Activated CD8-positive, alpha-beta memory T cell treated with anti-CD3 and anti-CD28 coated beads, Interleukin-2, amount 50 U/mL, for 48 hours (primary cell): ENCODE measurements around the gene HECW1.

Experiments used
- DNase-seq: peaks from one replicate; pipeline ENCODE4 v3.0.0-alpha.2; 2020

The HECW1 gene

GRCh38 chr7:43513251-43513650, 400.8 kb downstream of the HECW1 start:
- no peak for DNase-seq

DNA sequence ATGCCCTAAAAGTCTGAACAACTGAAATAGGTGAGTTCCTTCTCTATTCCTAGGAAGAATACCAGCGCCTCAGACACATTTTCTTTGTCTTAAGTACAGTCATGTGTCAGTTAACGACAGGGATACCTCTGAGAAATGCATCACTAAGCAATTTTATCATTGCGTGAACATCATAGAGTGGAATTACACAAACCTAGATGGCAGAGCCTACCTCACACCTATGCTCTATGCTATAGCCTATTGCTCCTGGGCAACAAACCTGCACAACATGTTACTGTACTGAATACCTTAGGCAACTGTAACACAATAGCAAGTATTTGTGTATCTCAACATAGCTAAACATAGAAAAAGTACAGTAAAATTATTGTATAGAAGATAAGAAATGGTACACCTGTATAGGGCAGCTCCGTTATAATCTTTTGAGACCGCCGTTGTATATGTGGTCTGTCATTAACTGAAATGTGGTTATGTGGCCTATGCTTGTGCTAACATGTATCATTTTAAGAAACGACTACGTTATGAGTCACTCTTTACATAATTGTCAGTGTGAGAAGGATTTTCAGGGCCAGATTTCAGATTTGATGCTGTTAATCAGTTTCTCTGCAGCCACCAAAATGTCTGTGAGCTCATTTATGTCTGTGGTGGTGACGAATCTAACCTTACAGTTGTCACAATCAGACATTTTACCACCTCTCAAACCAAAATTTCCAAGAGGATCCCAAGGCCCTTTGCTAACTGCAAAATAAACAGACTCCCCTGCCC, 404.3 kb downstream of the HECW1 start:
- no peak for DNase-seq

GRCh38 chr7:43517464-43517863, 405.0 kb downstream of the HECW1 start:
- no peak for DNase-seq

DNA sequence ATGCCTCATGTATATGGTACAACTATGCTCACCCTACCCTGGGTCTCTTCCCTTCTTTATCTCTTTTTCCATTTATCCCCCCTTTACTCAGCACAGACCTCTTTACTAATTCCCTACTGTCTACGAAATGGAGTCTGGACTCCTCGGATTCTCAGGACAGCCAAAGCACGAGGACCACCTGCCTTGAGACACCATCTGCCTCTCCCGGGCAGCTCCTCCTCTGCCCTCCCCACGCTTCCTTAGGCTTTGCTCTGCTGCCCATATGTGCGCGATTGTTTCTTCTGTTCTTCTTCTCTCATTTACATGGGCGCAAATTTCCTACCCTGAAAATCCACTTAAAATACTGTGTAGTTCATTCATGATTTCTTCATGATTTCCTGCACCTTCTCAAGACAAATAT, 407.8 kb downstream of the HECW1 start:
- no peak for DNase-seq

DNA sequence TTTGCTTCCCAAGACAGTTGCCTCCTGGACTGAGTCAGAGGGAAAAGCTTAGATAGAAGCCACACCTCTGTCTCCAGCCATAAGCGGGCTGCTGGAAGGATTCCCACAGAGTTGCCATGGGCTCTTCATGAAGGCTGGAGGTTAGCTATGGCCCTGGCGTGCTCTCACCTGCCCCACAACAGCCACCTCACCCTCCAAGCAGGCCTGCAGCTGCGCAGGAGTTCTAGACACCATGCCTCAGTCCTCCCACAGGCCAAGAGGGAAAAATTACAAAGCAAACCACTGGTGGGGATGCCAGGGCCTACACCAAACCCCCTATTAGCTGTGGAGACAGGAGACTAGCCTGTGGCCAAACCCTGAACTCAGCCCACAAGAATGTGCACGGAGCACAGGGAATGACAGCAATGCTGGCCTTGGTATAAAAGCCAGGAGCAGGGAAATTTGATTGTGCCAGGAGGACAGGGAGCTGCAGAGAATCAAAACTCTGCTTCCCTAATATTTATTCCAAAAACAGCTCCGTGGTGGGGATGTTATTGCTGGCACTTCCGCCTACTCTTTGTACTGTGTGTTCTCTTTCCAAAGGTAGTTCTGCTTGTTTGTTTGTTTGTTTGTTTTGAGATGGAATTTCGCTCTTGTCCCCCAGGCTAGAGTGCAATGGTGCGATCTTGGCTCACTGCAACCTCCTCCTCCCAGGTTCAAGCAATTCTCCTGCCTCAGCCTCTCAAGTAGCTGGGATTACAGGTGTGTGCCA, 410.1 kb downstream of the HECW1 start:
- DNase-seq: no peak

DNA sequence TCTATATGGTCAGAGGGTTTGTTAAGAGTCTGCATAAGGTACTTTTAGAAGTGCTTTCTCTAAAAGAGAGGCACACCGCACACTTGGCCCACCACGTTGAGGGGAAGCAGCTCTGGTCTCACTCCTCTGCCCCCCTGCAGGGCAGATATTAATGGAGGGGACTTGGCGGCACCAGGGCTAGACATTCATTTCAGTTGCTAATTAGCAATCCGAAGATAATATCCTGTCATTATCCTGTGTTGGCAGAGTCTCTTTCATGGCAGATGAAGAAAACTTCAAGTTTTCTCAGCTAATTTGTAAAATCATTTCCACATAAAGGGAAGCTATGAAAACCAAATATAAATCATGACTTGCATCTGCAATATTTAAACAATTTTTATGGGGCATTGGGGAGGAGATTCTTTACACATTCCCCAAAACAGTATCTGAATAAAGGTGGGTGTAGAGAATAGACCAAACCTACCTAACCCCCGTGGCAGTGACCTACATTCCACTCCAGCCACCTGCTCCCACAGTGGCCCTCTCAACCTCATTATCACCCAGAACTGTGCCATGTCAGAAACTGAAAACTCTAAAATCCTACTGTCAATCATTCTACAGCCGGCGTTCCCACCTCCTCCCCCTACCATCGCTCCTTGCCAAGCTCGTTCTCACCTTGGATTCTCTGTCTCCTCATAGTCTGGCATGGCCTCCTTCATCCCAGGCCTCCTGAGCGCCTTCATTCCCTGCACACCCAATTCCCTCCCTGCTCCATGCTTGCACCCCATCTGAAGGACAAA, 416.3 kb downstream of the HECW1 start:
- DNase-seq: no peak

- no peak for DNase-seq
Measured at GRCh38 chr7:43530553-43531410, 418.3 kb downstream of the HECW1 start.

DNA sequence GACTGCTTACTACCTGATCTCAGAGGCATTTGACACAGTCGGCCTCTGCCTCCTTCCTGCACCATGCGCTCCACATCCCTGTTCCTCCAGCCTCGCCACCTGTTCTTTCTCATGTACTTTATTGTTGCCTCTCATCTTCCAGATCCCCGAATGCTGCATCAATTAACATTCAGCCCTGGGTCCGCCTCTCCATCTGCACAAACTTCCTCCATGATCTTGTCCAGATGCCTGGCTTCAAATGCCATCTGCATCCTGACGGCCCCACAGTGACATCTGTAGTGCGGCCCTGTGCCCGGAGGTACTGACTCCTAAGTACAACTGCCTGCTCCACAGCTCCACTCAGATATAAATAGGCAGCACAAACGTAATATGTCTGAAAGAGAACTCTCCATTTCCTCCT, 419.3 kb downstream of the HECW1 start:
- no peak for DNase-seq

- DNase-seq: no peak
Measured at GRCh38 chr7:43533801-43534479, 421.5 kb downstream of the HECW1 start.

DNA sequence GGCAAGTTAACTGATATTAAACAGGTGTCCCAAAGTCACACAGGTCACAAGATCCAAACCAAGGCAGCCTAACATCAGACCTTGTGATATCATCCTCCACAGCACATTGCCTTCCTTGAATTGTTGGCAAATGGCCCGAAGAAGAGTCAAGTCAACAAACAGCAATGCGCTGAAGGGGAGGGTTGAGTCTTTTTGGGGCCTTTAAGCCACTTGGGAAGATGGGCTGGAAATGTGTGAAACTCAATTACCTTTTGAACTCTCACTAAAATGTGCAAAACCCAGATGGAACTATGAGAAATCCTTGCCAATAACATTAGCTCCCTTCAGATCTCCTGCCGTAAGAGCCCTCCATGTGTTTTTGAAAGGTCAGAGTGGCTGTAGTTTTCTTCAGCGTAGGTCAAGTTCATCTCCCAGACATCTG, 422.6 kb downstream of the HECW1 start:
- no peak for DNase-seq

GRCh38 chr7:43535810-43536585, 423.6 kb downstream of the HECW1 start:
- DNase-seq: no peak

DNA sequence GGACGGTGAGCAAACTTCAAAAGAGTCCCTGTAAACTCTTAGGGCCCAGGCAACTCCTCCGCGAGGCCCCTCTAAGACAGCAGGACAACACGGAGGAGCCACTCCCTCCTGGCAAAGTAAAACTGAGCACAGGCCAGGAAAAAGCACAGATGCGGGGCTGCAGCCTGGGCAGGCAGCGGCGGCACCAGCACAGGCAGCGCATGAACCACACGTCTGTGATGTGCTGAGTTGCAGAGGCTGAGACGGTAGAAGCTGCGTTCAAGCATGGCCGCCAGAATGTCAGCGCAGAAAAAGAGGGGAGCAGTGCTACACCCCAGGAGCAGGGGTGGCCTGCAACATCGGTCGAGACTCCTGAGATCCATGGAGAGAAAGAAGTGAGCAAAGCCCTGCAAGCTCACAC, 424.3 kb downstream of the HECW1 start:
- no peak for DNase-seq

- DNase-seq: no peak
Measured at GRCh38 chr7:43537765-43538403, 425.4 kb downstream of the HECW1 start.

GRCh38 chr7:43538404-43538771, 425.9 kb downstream of the HECW1 start:
- no peak for DNase-seq

GRCh38 chr7:43540471-43540870, 428.0 kb downstream of the HECW1 start:
- no peak for DNase-seq

GRCh38 chr7:43542716-43543115, 430.3 kb downstream of the HECW1 start:
- DNase-seq: no peak

DNA sequence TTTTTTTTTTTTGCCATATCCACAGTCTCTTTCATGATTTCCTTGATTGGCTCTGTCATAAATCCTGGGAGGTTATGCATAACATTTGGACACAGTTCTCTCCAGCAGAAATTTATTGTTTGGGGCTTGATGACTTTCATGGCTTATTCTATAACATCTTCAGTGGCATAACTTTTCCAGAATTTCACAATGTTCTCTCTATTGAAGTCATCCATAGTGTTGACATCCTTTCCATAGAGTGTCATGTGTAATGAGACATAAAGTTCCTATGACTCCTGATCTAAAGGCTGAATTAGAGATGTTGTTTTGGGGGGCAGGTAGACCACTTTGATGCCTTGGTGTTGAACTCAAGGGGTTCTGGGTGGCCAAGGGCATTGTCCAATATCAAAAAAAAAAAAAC, 433.8 kb downstream of the HECW1 start:
- no peak for DNase-seq

GRCh38 chr7:43550427-43550826, 438.0 kb downstream of the HECW1 start:
- no peak for DNase-seq

GRCh38 chr7:43552122-43552521, 439.7 kb downstream of the HECW1 start:
- DNase-seq: no peak

GRCh38 chr7:43553999-43554398, 441.6 kb downstream of the HECW1 start:
- DNase-seq: no peak

DNA sequence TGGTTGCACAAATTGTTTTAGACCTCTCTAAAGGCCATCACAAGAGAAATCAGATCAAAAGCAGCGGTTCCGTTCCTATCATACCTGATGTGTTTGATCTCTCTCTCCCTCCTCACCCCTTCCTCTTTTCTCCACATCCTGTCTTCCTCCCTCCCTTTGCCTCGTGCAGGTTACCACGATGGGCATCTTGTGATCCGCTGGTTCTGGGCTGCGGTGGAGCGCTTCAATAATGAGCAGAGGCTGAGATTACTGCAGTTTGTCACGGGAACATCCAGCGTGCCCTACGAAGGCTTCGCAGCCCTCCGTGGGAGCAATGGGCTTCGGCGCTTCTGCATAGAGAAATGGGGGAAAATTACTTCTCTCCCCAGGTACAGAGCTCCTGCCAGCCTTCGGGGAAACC, 442.0 kb downstream of the HECW1 start:
- DNase-seq: no peak
